K562 (cell line): Measurements from ENCODE around the gene LDLRAD3. TPM values are rescaled to one million over a fixed set of nuclear protein-coding genes. Genes with fewer than 3 reads are reported as not detected.

ENCODE experiments used
- ATAC-seq: fragments of 200-7000 bp; cut with Tn5 transposase; 3 replicates; pipeline ENCODE4 v1.9.1; 2020; ENCODE audit warnings: moderate library complexity
- BruUV-seq: library from RNA; stranded (reverse); fragments of 400-500 nt; replicated peaks from 2 replicates; lab custom pipeline; 2021; lab: Mats Ljungman, UMichigan
- CTCF ChIA-PET: fragments of 300-600 bp; formaldehyde crosslinking; extraction: SDS; loops from one replicate; lab custom pipeline; 2021; ENCODE audit warnings: low intra/inter-chr PET ratio; lab: Yijun Ruan, JAX
- POLR2A ChIA-PET: fragments of 300-600, 350-650 bp; sonication (Branson Sonifier 250); formaldehyde crosslinking; extraction: SDS; loops from one replicate; lab custom pipeline; 2021; ENCODE audit warnings: antibody characterized with exemption, inconsistent platforms; lab: Yijun Ruan, JAX
- DNase-seq, 4 experiments: peaks; one replicate each; pipeline versions ENCODE4 v3.0.0 to v3.0.0-alpha.2; 2011 to 2018; ENCODE audit warnings: low spot score in 3 of 4, mixed read lengths in 3 of 4; ENCODE audit errors: extremely low read depth in 1 of 4
- FAIRE-seq: peaks from 2 replicates; lab custom pipeline; 2011; peaks lifted over from hg19 to GRCh38; lab: Jason Lieb, UNC
- H2AFZ ChIP-seq: 2 replicates; pipeline ENCODE4 v1.6.0; 2011; ENCODE audit warnings: low read depth, low read length, control low read depth, inconsistent platforms
- H3K27ac ChIP-seq: fragments of 200-600 bp; 3 replicates; pipeline ENCODE4 v1.8.0; 2011; ENCODE audit warnings: low read depth, mild to moderate bottlenecking, control low read depth, inconsistent platforms, low read length, moderate library complexity, mixed read lengths; ENCODE audit errors: extremely low read depth
- H3K27me3 ChIP-seq, 2 experiments: fragments of 300-600 bp in 1 of 2; 2 replicates in 1 of 2; 3 replicates in 1 of 2; pipeline versions ENCODE4 v1.6.0 to v1.8.0; 2011; ENCODE audit warnings: inconsistent platforms in 2 of 2, low read length in 2 of 2, mild to moderate bottlenecking in 1 of 2, mixed read lengths in 1 of 2, moderate library complexity in 1 of 2; ENCODE audit not compliant: control insufficient read depth in 2 of 2, insufficient read depth in 2 of 2
- H3K36me3 ChIP-seq: fragments of 300-600 bp; 3 replicates; pipeline ENCODE4 v1.8.0; 2011; ENCODE audit warnings: mild to moderate bottlenecking, low read length, inconsistent platforms; ENCODE audit not compliant: control insufficient read depth, insufficient read depth
- H3K4me1 ChIP-seq, 2 experiments: fragments of 200-600 bp in 1 of 2; replicated peaks in 1 of 2; 2 replicates in 1 of 2; 3 replicates in 1 of 2; pipeline versions ENCODE4 v1.5.1 to v1.8.0; 2011; ENCODE audit warnings: inconsistent platforms in 2 of 2, low read length in 2 of 2, mild to moderate bottlenecking in 1 of 2, mixed read lengths in 1 of 2, moderate library complexity in 1 of 2; ENCODE audit not compliant: control insufficient read depth in 2 of 2, insufficient read depth in 2 of 2
- H3K4me2 ChIP-seq: 2 replicates; pipeline ENCODE4 v1.6.1; 2011; ENCODE audit warnings: low read length, control low read depth, inconsistent platforms, mixed read lengths; ENCODE audit not compliant: insufficient read depth
- H3K4me3 ChIP-seq: fragments of 200-600 bp; sonication (generic), shearing (Covaris generic); 2 replicates; pipeline ENCODE4 v1.5.1; 2016; ENCODE audit warnings: control low read depth, inconsistent platforms
- H3K79me2 ChIP-seq: fragments of 200-600 bp; 3 replicates; pipeline ENCODE4 v1.8.0; 2011; ENCODE audit warnings: low read length, inconsistent platforms; ENCODE audit not compliant: control insufficient read depth, insufficient read depth
- H3K9ac ChIP-seq, 2 experiments: 2 replicates each; pipeline versions ENCODE4 v1.6.0 to v1.6.1; 2011; ENCODE audit warnings: low read depth in 2 of 2, low read length in 2 of 2, control low read depth in 1 of 2, inconsistent platforms in 1 of 2, mild to moderate bottlenecking in 1 of 2, mixed read lengths in 1 of 2; ENCODE audit not compliant: insufficient read depth in 1 of 2
- H3K9me1 ChIP-seq: one replicate; pipeline ENCODE4 v1.6.0; 2011; ENCODE audit warnings: inconsistent platforms, mild to moderate bottlenecking, low read length, moderate library complexity; ENCODE audit not compliant: control insufficient read depth, insufficient read depth
- H3K9me3 ChIP-seq: replicated peaks from 2 replicates; pipeline ENCODE4 v1.5.1; 2011; ENCODE audit warnings: low read depth, low read length, inconsistent platforms; ENCODE audit not compliant: control insufficient read depth, insufficient read depth
- H4K20me1 ChIP-seq: replicated peaks from 2 replicates; pipeline ENCODE4 v1.6.1; 2011; ENCODE audit warnings: low read length, inconsistent platforms, mixed read lengths; ENCODE audit not compliant: control insufficient read depth, insufficient read depth
- BACH1 ChIP-seq: fragments of 200-800 bp; sonication (Bioruptor generic); IDR thresholded peaks from 2 replicates; pipeline ENCODE4 v1.6.1; 2016; ENCODE audit warnings: missing genetic modification characterization, missing compliant biosample characterization
- CAMTA2 ChIP-seq: fragments of 250-450 bp; sonication (Bioruptor Pico); conservative IDR thresholded peaks from 2 replicates; pipeline ENCODE4 v1.5.1; 2022
- L3MBTL2 ChIP-seq: fragments of 450-650 bp; IDR thresholded peaks from 2 replicates; pipeline ENCODE4 v1.6.1; 2016; ENCODE audit warnings: mild to moderate bottlenecking, moderate library complexity
- MGA ChIP-seq: fragments of 450-650 bp; IDR thresholded peaks from 2 replicates; pipeline ENCODE4 v1.6.1; 2016; ENCODE audit warnings: mild to moderate bottlenecking, moderate library complexity
- NFE2 ChIP-seq: IDR thresholded peaks from 2 replicates; pipeline ENCODE4 v1.6.1; 2014; ENCODE audit warnings: antibody characterized with exemption, low read depth
- VEZF1 ChIP-seq: fragments of 200-800 bp; sonication (Bioruptor generic); IDR thresholded peaks from 2 replicates; pipeline ENCODE4 v1.6.1; 2017; ENCODE audit warnings: missing genetic modification characterization, missing compliant biosample characterization
- WGBS: fragments of 100-300 bp; shearing (Covaris generic); methylation state at CpG from one replicate; pipeline ENCODE4 v1.1.6; 2016; ENCODE audit warnings: low coverage, mixed read lengths; ENCODE audit not compliant: insufficient coverage; ENCODE audit errors: missing lambda C conversion rate; 5-methylcytosine and 5-hydroxymethylcytosine counted together
- in situ Hi-C: fragments of 300-500 bp; cut with MboI; formaldehyde crosslinking; loops from 4 replicates; pipeline ENCODE4 v1.15.0; 2018; ENCODE audit warnings: inconsistent platforms, mixed read lengths
- intact Hi-C: fragments of 100-400 bp; cut with micrococcal nuclease; formaldehyde crosslinking; loops from 2 replicates; pipeline ENCODE4 v1.14.2; 2022
- polyA plus RNA-seq, 8 experiments: library from polyadenylated mRNA; depleted of rRNA in 4 of 8; stranded (reverse) in 5 of 8; unstranded in 3 of 8; fragments of >200 nt; fragmentation: Nextera tagmentation in 2 of 8; fragmentation: Illumina TruSeq in 1 of 8; extraction: Ambion mirVana in 2 of 8; extraction: Trizol in 1 of 8; gene quantifications; 2 replicates each; pipeline versions ENCODE4 v1.2.1 to v1.2.3, GENCODE V29; 2011 to 2014; ENCODE audit warnings: inconsistent platforms in 1 of 8, missing spikeins in 1 of 8
- total RNA-seq, 7 experiments: library from RNA; depleted of rRNA in 6 of 7; stranded (reverse); fragments of >200 nt in 6 of 7; fragmentation: Illumina TruSeq in 2 of 7; extraction: Trizol in 2 of 7; gene quantifications; 2 replicates each; pipeline versions ENCODE4 v1.2.1 to v1.2.3, GENCODE V29; 2011 to 2021; ENCODE audit warnings: low replicate concordance in 1 of 7

The LDLRAD3 gene
- total and polyA plus RNA-seq, 9 of the 15 experiments (the other 6 are each of a cell fraction or from before 2014, with no cell fraction given): 0.73 to 7.2 (median 3.5) TPM

- peak overlapping the region; percentile 48; the same call in 2 of the 3 replicates for H3K27ac ChIP-seq
- no TSS peak for BruUV-seq
- H3K4me1 ChIP-seq: peaks cover 29 to 45% of the 10 kb centered on the region in 2 experiments
- FAIRE-seq (no peak), DNase-seq (no peak), ATAC-seq (no peak)
- H3K36me3 ChIP-seq: peaks cover 6% of the 10 kb centered on the region; the same call in 1 of the 3 replicates
- in situ Hi-C loops: no loop called here
- no peaks in the 10 kb centered on the region for H3K9me1 ChIP-seq
- H3K9me3 ChIP-seq: peaks cover 20% of the 10 kb centered on the region
- 0 out of 2 replicates have a peak, but pooled peaks have one; percentile 23 for TF ChIP-seq NFE2
- peak; percentile 19; the same call in 1 of the 2 replicates for TF ChIP-seq VEZF1 (CRISPR knock-in tag)
- TF ChIP-seq L3MBTL2: peak; percentile 56; the same call in 1 of the 2 replicates
- no peak for TF ChIP-seq CAMTA2
- peak; percentile 21; the same call in 1 of the 2 replicates for TF ChIP-seq BACH1 (tag)
- TF ChIP-seq MGA: peak; percentile 78
- CTCF ChIA-PET: no interaction called here
- H4K20me1 ChIP-seq: no peaks in the 10 kb centered on the region
- H3K27me3 ChIP-seq: no peaks in the 10 kb centered on the region
- H3K79me2 ChIP-seq: peaks cover 22% of the 10 kb centered on the region
- peak overlapping the region in 1 of 2 experiments; percentile 16; a peak in 1 of 4 replicates for H3K9ac ChIP-seq
- 24% methylated on average over 3 of the region's 3 CpGs for WGBS
- intact Hi-C loops: no loop called here
- H2AFZ ChIP-seq: peak overlapping the region; percentile 58; the same call in 1 of the 2 replicates
- POLR2A ChIA-PET: interaction anchor here (0.7 to 1.4 kb wide), 2 partner anchors 11 to 38 kb away, joined by 3 to 4 read pairs; no protein-coding TSS in a partner anchor
- no peak overlapping the region for H3K4me3 ChIP-seq
- peak overlapping the region; percentile 38 for H3K4me2 ChIP-seq
Observed at GRCh38 chr11:36109590-36109849, 165.7 kb downstream of the LDLRAD3 start.
